Liver (tissue), 9 donors: ENCODE measurements around the gene GLRA3. TPM values are rescaled to one million over a fixed set of nuclear protein-coding genes. Genes with fewer than 3 reads are reported as not detected.

Source experiments
- DNase-seq: peaks from one replicate; pipeline ENCODE4 v3.0.0-alpha.2; 2017; ENCODE audit warnings: low spot score
- H3K27ac ChIP-seq, 2 donors: one replicate each; pipeline ENCODE4 v1.7.0; 2013; ENCODE audit warnings: inconsistent platforms in 2 of 2, low read length in 2 of 2, control low read depth in 1 of 2, low read depth in 1 of 2, mild to moderate bottlenecking in 1 of 2
- H3K27me3 ChIP-seq, 4 donors: one replicate each; pipeline versions ENCODE4 v1.6.1 to v1.7.0; 2013; ENCODE audit warnings: low read length in 3 of 4, inconsistent platforms in 1 of 4, mild to moderate bottlenecking in 1 of 4, moderate library complexity in 1 of 4; ENCODE audit not compliant: control insufficient read depth in 4 of 4, insufficient read depth in 4 of 4
- H3K36me3 ChIP-seq, 4 donors: one replicate each; pipeline versions ENCODE4 v1.6.1 to v1.7.0; 2013; ENCODE audit warnings: low read length in 3 of 4, mild to moderate bottlenecking in 3 of 4, low read depth in 1 of 4, moderate library complexity in 1 of 4; ENCODE audit not compliant: control insufficient read depth in 4 of 4, insufficient read depth in 3 of 4
- H3K4me1 ChIP-seq, 4 donors: one replicate each; pipeline versions ENCODE4 v1.6.1 to v1.7.0; 2013; ENCODE audit warnings: low read length in 3 of 4, mild to moderate bottlenecking in 3 of 4, moderate library complexity in 1 of 4; ENCODE audit not compliant: control insufficient read depth in 4 of 4, insufficient read depth in 4 of 4
- H3K4me3 ChIP-seq, 3 donors: one replicate each; pipeline versions ENCODE4 v1.6.1 to v1.7.0; 2013; ENCODE audit warnings: low read length in 3 of 3, control low read depth in 1 of 3, low read depth in 1 of 3, mild to moderate bottlenecking in 1 of 3
- H3K9ac ChIP-seq, 2 donors: one replicate each; pipeline ENCODE4 v1.7.0; 2013; ENCODE audit warnings: low read length in 2 of 2, mild to moderate bottlenecking in 2 of 2, moderate library complexity in 2 of 2, control low read depth in 1 of 2, low read depth in 1 of 2
- H3K9me3 ChIP-seq, 4 donors: one replicate each; pipeline versions ENCODE4 v1.6.1 to v1.7.0; 2013; ENCODE audit warnings: low read length in 3 of 4; ENCODE audit not compliant: control insufficient read depth in 4 of 4
- EGR1 ChIP-seq, 2 donors: IDR thresholded peaks; 2 replicates each; pipeline ENCODE4 v1.6.1; 2016 to 2018; ENCODE audit warnings: antibody characterized with exemption in 2 of 2, low read depth in 2 of 2
- FOXA1 ChIP-seq: IDR thresholded peaks from 2 replicates; pipeline ENCODE4 v1.6.1; 2016; ENCODE audit warnings: antibody characterized with exemption
- FOXA2 ChIP-seq: IDR thresholded peaks from 2 replicates; pipeline ENCODE4 v1.6.1; 2016; ENCODE audit warnings: antibody characterized with exemption
- GABPA ChIP-seq, 2 donors: IDR thresholded peaks in 1 of 2; conservative IDR thresholded peaks in 1 of 2; 2 replicates each; pipeline ENCODE4 v1.6.1; 2016; ENCODE audit warnings: antibody characterized with exemption in 2 of 2, mild to moderate bottlenecking in 1 of 2, moderate library complexity in 1 of 2
- HNF4A ChIP-seq, 2 donors: conservative IDR thresholded peaks; 2 replicates each; pipeline ENCODE4 v1.6.1; 2016; ENCODE audit warnings: antibody characterized with exemption in 2 of 2, mild to moderate bottlenecking in 2 of 2
- HNF4G ChIP-seq: IDR thresholded peaks from 2 replicates; pipeline ENCODE4 v1.6.1; 2016; ENCODE audit warnings: antibody characterized with exemption
- JUND ChIP-seq, 2 donors: IDR thresholded peaks; 2 replicates each; pipeline ENCODE4 v1.6.1; 2016; ENCODE audit warnings: antibody characterized with exemption in 2 of 2
- NR2F2 ChIP-seq: IDR thresholded peaks from 2 replicates; pipeline ENCODE4 v1.6.1; 2016; ENCODE audit warnings: antibody characterized with exemption
- RAD21 ChIP-seq, 2 donors: IDR thresholded peaks; 2 replicates each; pipeline ENCODE4 v1.6.1; 2016; ENCODE audit warnings: antibody characterized with exemption in 2 of 2, mild to moderate bottlenecking in 2 of 2
- RXRA ChIP-seq, 2 donors: IDR thresholded peaks; 2 replicates each; pipeline ENCODE4 v1.6.1; 2017 to 2018; ENCODE audit warnings: antibody characterized with exemption in 2 of 2, mild to moderate bottlenecking in 1 of 2
- SP1 ChIP-seq: IDR thresholded peaks from 2 replicates; pipeline ENCODE4 v1.6.1; 2018; ENCODE audit warnings: antibody characterized with exemption, mild to moderate bottlenecking
- TAF1 ChIP-seq: conservative IDR thresholded peaks from 2 replicates; pipeline ENCODE4 v1.6.1; 2016; ENCODE audit warnings: antibody characterized with exemption, mild to moderate bottlenecking
- YY1 ChIP-seq: IDR thresholded peaks from 2 replicates; pipeline ENCODE4 v1.6.1; 2016; ENCODE audit warnings: antibody characterized with exemption, mild to moderate bottlenecking
- WGBS: extraction: QIAGEN DNeasy Blood & Tissue Kit; methylation state at CpG from one replicate; pipeline ENCODE4 v1.1.7; 2013; 5-methylcytosine and 5-hydroxymethylcytosine counted together
- polyA plus RNA-seq, 2 donors: library from polyadenylated mRNA; stranded (reverse) in 1 of 2; unstranded in 1 of 2; fragments of 200-250 nt in 1 of 2; fragments of >200 nt in 1 of 2; fragmentation: Nextera tagmentation in 1 of 2; extraction: Ambion mirVana in 1 of 2; gene quantifications; one replicate each; pipeline versions ENCODE4 v1.2.1 to v1.2.3, GENCODE V29; 2013 to 2015
- total RNA-seq, 2 donors: library from RNA; depleted of rRNA; stranded (reverse); fragments of >200 nt; gene quantifications; one replicate each; pipeline ENCODE4 v1.2.3, GENCODE V29; 2014
- TF ChIP-seq, protein P1 (sequence below): fragments of 150-350 bp; IDR thresholded peaks from 2 replicates; pipeline ENCODE4 v1.5.1; 2017; ENCODE audit warnings: improper control_type of control experiment, low read depth, low read length; ENCODE audit not compliant: missing input control
- TF ChIP-seq, protein P2 (sequence below): IDR thresholded peaks from 2 replicates; pipeline ENCODE4 v1.6.1; 2016; ENCODE audit warnings: antibody characterized with exemption
- TF ChIP-seq, protein P3 (sequence below): IDR thresholded peaks from 2 replicates; pipeline ENCODE4 v1.6.1; 2016; ENCODE audit warnings: antibody characterized with exemption, mild to moderate bottlenecking
- TF ChIP-seq, protein P4 (sequence below): IDR thresholded peaks from 2 replicates; pipeline ENCODE4 v1.6.1; 2016; ENCODE audit warnings: antibody characterized with exemption
- TF ChIP-seq, protein P5 (sequence below): IDR thresholded peaks from 2 replicates; pipeline ENCODE4 v1.6.1; 2016; ENCODE audit warnings: antibody characterized with exemption
- donor health status: healthy.
- donor health status: healthy.
- donor health status: healthy.
- donor health status: healthy.
- donor health status: healthy.

Gene GLRA3
- total and polyA plus RNA-seq, 4 donors = not detected

DNA sequence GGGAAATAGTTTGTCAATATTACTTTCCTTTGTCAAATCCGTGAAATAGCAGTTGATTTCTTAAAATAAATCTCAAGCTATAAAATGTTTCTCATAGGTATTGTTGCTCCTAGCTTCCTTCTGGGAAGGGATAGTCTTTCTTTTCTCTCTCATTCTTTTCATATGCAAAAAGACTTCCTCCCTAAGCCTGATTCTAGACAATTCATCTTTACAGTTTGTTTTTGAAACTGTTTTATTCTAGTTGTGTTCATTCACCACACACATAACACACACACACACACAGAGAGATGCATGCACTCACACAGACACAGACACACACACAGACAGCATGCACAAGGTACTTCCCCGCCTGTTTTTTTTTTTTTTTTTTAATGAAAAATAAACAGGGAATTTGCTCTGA is 18.2 kb downstream of the GLRA3 start:
- no peaks in the 10 kb centered on the region for H3K27me3 ChIP-seq
- H3K4me3 ChIP-seq = no peak overlapping the region
- no peak overlapping the region for H3K9ac ChIP-seq
- H3K27ac ChIP-seq = no peak overlapping the region
- 47% methylated on average over 2 of the region's 2 CpGs for WGBS
- DNase-seq = no peak
- H3K4me1 ChIP-seq = no peaks in the 10 kb centered on the region
- no peaks in the 10 kb centered on the region for H3K9me3 ChIP-seq
- no peak for TF ChIP-seq HNF4G
- TF ChIP-seq FOXA1 = no peak
- TF ChIP-seq YY1 = no peak
- TF ChIP-seq, protein P1, sequence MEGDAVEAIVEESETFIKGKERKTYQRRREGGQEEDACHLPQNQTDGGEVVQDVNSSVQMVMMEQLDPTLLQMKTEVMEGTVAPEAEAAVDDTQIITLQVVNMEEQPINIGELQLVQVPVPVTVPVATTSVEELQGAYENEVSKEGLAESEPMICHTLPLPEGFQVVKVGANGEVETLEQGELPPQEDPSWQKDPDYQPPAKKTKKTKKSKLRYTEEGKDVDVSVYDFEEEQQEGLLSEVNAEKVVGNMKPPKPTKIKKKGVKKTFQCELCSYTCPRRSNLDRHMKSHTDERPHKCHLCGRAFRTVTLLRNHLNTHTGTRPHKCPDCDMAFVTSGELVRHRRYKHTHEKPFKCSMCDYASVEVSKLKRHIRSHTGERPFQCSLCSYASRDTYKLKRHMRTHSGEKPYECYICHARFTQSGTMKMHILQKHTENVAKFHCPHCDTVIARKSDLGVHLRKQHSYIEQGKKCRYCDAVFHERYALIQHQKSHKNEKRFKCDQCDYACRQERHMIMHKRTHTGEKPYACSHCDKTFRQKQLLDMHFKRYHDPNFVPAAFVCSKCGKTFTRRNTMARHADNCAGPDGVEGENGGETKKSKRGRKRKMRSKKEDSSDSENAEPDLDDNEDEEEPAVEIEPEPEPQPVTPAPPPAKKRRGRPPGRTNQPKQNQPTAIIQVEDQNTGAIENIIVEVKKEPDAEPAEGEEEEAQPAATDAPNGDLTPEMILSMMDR = no peak
- TF ChIP-seq, protein P2, sequence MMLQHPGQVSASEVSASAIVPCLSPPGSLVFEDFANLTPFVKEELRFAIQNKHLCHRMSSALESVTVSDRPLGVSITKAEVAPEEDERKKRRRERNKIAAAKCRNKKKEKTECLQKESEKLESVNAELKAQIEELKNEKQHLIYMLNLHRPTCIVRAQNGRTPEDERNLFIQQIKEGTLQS = no peak
- no peak for TF ChIP-seq NR2F2
- TF ChIP-seq RAD21 (IDR thresholded peaks at IDR 0.05) = no peak
- TF ChIP-seq, protein P3, sequence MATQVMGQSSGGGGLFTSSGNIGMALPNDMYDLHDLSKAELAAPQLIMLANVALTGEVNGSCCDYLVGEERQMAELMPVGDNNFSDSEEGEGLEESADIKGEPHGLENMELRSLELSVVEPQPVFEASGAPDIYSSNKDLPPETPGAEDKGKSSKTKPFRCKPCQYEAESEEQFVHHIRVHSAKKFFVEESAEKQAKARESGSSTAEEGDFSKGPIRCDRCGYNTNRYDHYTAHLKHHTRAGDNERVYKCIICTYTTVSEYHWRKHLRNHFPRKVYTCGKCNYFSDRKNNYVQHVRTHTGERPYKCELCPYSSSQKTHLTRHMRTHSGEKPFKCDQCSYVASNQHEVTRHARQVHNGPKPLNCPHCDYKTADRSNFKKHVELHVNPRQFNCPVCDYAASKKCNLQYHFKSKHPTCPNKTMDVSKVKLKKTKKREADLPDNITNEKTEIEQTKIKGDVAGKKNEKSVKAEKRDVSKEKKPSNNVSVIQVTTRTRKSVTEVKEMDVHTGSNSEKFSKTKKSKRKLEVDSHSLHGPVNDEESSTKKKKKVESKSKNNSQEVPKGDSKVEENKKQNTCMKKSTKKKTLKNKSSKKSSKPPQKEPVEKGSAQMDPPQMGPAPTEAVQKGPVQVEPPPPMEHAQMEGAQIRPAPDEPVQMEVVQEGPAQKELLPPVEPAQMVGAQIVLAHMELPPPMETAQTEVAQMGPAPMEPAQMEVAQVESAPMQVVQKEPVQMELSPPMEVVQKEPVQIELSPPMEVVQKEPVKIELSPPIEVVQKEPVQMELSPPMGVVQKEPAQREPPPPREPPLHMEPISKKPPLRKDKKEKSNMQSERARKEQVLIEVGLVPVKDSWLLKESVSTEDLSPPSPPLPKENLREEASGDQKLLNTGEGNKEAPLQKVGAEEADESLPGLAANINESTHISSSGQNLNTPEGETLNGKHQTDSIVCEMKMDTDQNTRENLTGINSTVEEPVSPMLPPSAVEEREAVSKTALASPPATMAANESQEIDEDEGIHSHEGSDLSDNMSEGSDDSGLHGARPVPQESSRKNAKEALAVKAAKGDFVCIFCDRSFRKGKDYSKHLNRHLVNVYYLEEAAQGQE = no peak
- TF ChIP-seq, protein P4, sequence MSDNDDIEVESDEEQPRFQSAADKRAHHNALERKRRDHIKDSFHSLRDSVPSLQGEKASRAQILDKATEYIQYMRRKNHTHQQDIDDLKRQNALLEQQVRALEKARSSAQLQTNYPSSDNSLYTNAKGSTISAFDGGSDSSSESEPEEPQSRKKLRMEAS = no peak
- no peak for TF ChIP-seq FOXA2
- TF ChIP-seq EGR1 (IDR thresholded peaks at IDR 0.05; ENCODE audit: low read depth in 2 of 2) = no peak
- TF ChIP-seq JUND (IDR thresholded peaks at IDR 0.05) = no peak
- no peak for TF ChIP-seq TAF1
- TF ChIP-seq GABPA (IDR thresholded peaks at IDR 0.05 in 1 of 2, conservative IDR thresholded peaks at IDR 0.05 in 1 of 2) = no peak
- TF ChIP-seq RXRA (IDR thresholded peaks at IDR 0.05) = no peak
- TF ChIP-seq SP1 = no peak
- TF ChIP-seq HNF4A (conservative IDR thresholded peaks at IDR 0.05) = no peak
- TF ChIP-seq, protein P5, sequence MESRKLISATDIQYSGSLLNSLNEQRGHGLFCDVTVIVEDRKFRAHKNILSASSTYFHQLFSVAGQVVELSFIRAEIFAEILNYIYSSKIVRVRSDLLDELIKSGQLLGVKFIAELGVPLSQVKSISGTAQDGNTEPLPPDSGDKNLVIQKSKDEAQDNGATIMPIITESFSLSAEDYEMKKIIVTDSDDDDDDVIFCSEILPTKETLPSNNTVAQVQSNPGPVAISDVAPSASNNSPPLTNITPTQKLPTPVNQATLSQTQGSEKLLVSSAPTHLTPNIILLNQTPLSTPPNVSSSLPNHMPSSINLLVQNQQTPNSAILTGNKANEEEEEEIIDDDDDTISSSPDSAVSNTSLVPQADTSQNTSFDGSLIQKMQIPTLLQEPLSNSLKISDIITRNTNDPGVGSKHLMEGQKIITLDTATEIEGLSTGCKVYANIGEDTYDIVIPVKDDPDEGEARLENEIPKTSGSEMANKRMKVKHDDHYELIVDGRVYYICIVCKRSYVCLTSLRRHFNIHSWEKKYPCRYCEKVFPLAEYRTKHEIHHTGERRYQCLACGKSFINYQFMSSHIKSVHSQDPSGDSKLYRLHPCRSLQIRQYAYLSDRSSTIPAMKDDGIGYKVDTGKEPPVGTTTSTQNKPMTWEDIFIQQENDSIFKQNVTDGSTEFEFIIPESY = no peak
- H3K36me3 ChIP-seq = no peaks in the 10 kb centered on the region
